Endothelial cell of umbilical vein (primary cell): ENCODE results near the gene UBE2I. TPM values are rescaled to one million over a fixed set of nuclear protein-coding genes. Genes with fewer than 3 reads are reported as not detected.

ENCODE experiments used
- BruUV-seq: library from RNA; stranded (reverse); fragments of 400-500 nt; replicated peaks from 2 replicates; lab custom pipeline; 2021; lab: Mats Ljungman, UMichigan
- CTCF ChIA-PET: fragments of 300-600, 350-600 bp; sonication (Branson Sonifier 250); formaldehyde crosslinking; loops from one replicate; lab custom pipeline; 2021; ENCODE audit warnings: antibody characterized with exemption, inconsistent platforms; lab: Charles Lee
- POLR2A ChIA-PET: fragments of 300-600, 350-600 bp; sonication (Branson Sonifier 250); formaldehyde crosslinking; loops from one replicate; lab custom pipeline; 2021; ENCODE audit warnings: antibody characterized with exemption, inconsistent platforms; lab: Charles Lee
- DNase-seq: peaks from one replicate; pipeline ENCODE4 v3.0.0-alpha.2; 2011; ENCODE audit warnings: low read depth, low spot score
- FAIRE-seq: peaks from 2 replicates; lab custom pipeline; 2011; peaks lifted over from hg19 to GRCh38; lab: Jason Lieb, UNC
- H2AFZ ChIP-seq: 2 replicates; pipeline ENCODE4 v1.6.0; 2012; ENCODE audit warnings: low read depth, low read length, control low read depth, inconsistent platforms
- H3K27ac ChIP-seq: 2 replicates; pipeline ENCODE4 v1.5.1; 2011; ENCODE audit warnings: low read depth, mild to moderate bottlenecking, control low read depth, low read length, moderate library complexity; ENCODE audit not compliant: insufficient read depth
- H3K27me3 ChIP-seq, 2 experiments: 2 replicates each; pipeline versions ENCODE4 v1.6.0 to v1.6.1; 2011; ENCODE audit warnings: low read length in 2 of 2, mixed read lengths in 1 of 2; ENCODE audit not compliant: control insufficient read depth in 2 of 2, insufficient read depth in 2 of 2
- H3K36me3 ChIP-seq, 2 experiments: 2 replicates in 1 of 2; 3 replicates in 1 of 2; pipeline ENCODE4 v1.5.1; 2011; ENCODE audit warnings: low read length in 2 of 2, mild to moderate bottlenecking in 1 of 2, moderate library complexity in 1 of 2; ENCODE audit not compliant: control insufficient read depth in 2 of 2, insufficient read depth in 2 of 2; ENCODE audit errors: extremely low read depth in 1 of 2
- H3K4me1 ChIP-seq: 3 replicates; pipeline ENCODE4 v1.5.1; 2011; ENCODE audit warnings: mild to moderate bottlenecking, low read length; ENCODE audit not compliant: control insufficient read depth, insufficient read depth; ENCODE audit errors: extremely low read depth
- H3K4me2 ChIP-seq: 2 replicates; pipeline ENCODE4 v1.6.1; 2011; ENCODE audit warnings: low read length, control low read depth, mixed read lengths; ENCODE audit not compliant: insufficient read depth
- H3K4me3 ChIP-seq, 3 experiments: fragments of 200-600 bp in 1 of 3; sonication (generic), shearing (Covaris generic) in 1 of 3; replicated peaks in 1 of 3; 2 replicates each; pipeline ENCODE4 v1.5.1; 2011 to 2016; ENCODE audit warnings: control low read depth in 3 of 3, low read length in 3 of 3, mild to moderate bottlenecking in 2 of 3, inconsistent platforms in 1 of 3, low read depth in 1 of 3, moderate library complexity in 1 of 3; ENCODE audit not compliant: insufficient read depth in 1 of 3
- H3K79me2 ChIP-seq: 2 replicates; pipeline ENCODE4 v1.6.0; 2012; ENCODE audit warnings: low read length, inconsistent platforms; ENCODE audit not compliant: control insufficient read depth, insufficient read depth
- H3K9ac ChIP-seq: replicated peaks from 2 replicates; pipeline ENCODE3; 2011; ENCODE audit warnings: low read length, control low read depth; ENCODE audit not compliant: insufficient read depth; ENCODE audit errors: extremely low read depth
- H3K9me1 ChIP-seq: replicated peaks from 3 replicates; pipeline ENCODE4 v1.6.0; 2011; ENCODE audit warnings: mild to moderate bottlenecking, low read length; ENCODE audit not compliant: control insufficient read depth, insufficient read depth; ENCODE audit errors: extremely low read depth
- H3K9me3 ChIP-seq: replicated peaks from 2 replicates; pipeline ENCODE4 v1.5.1; 2012; ENCODE audit warnings: low read length, inconsistent platforms; ENCODE audit not compliant: control insufficient read depth, insufficient read depth
- H4K20me1 ChIP-seq: replicated peaks from 2 replicates; pipeline ENCODE3; 2011; ENCODE audit warnings: mild to moderate bottlenecking, low read length; ENCODE audit not compliant: control insufficient read depth, insufficient read depth; ENCODE audit errors: extremely low read depth
- CTCF ChIP-seq, 2 donors: IDR thresholded peaks; 1 replicate in 1 of 2; 2 replicates in 1 of 2; pipeline ENCODE4 v1.5.1; 2011; ENCODE audit warnings: low read length in 2 of 2, mild to moderate bottlenecking in 2 of 2, moderate library complexity in 2 of 2, control low read depth in 1 of 2, inconsistent platforms in 1 of 2, low read depth in 1 of 2; ENCODE audit not compliant: insufficient read depth in 1 of 2; ENCODE audit errors: extremely low read depth in 1 of 2
- EZH2 ChIP-seq: IDR thresholded peaks from 2 replicates; pipeline ENCODE4 v1.6.1; 2012; ENCODE audit warnings: borderline replicate concordance, low read depth, mild to moderate bottlenecking, moderate library complexity, low read length, inconsistent platforms; ENCODE audit not compliant: severe bottlenecking
- FOS ChIP-seq: IDR thresholded peaks from 2 replicates; pipeline ENCODE4 v1.6.1; 2011; ENCODE audit warnings: mild to moderate bottlenecking, low read length, moderate library complexity, borderline replicate concordance; ENCODE audit not compliant: insufficient read depth
- GATA2 ChIP-seq: IDR thresholded peaks from 2 replicates; pipeline ENCODE4 v1.7.0; 2011; ENCODE audit warnings: low read depth, mild to moderate bottlenecking, moderate library complexity, mixed read lengths, low read length; ENCODE audit not compliant: insufficient read length, insufficient read depth
- JUN ChIP-seq: IDR thresholded peaks from 2 replicates; pipeline ENCODE4 v1.6.1; 2011; ENCODE audit warnings: borderline replicate concordance, low read depth; ENCODE audit not compliant: insufficient read length, insufficient read depth
- MYC ChIP-seq: IDR thresholded peaks from one replicate; pipeline ENCODE4 v1.6.1; 2011; ENCODE audit warnings: mild to moderate bottlenecking, low read depth, low read length
- POLR2A ChIP-seq: IDR thresholded peaks from 2 replicates; pipeline ENCODE4 v1.6.1; 2012; ENCODE audit warnings: low read depth, mild to moderate bottlenecking, control low read depth, low read length
- POLR2AphosphoS5 ChIP-seq: IDR thresholded peaks from 2 replicates; pipeline ENCODE4 v1.6.1; 2012; ENCODE audit warnings: low read depth, mild to moderate bottlenecking, control low read depth, low read length, moderate library complexity; ENCODE audit not compliant: insufficient read depth
- dilution Hi-C: fragments of 300-500 bp; cut with MboI; formaldehyde crosslinking; loops from one replicate; pipeline ENCODE4 v1.15.0; 2019; ENCODE audit warnings: low sequenced_read_pairs; ENCODE audit not compliant: extremely low pct_ligation_motif_present
- intact Hi-C: fragments of 100-400 bp; cut with micrococcal nuclease; formaldehyde crosslinking; loops from one replicate; pipeline ENCODE4 v1.10.0; 2022
- polyA plus RNA-seq, 4 experiments: library from polyadenylated mRNA; depleted of rRNA in 3 of 4; stranded (reverse) in 3 of 4; unstranded in 1 of 4; fragments of >200 nt; gene quantifications; 2 replicates each; pipeline versions ENCODE4 v1.2.1 to v1.2.3, GENCODE V29; 2011 to 2012; ENCODE audit warnings: missing spikeins in 1 of 4
- total RNA-seq: library from RNA; stranded (reverse); gene quantifications from 2 replicates; pipeline ENCODE4 v1.2.3, GENCODE V29; 2021
- TF ChIP-seq, protein P1 (sequence below): IDR thresholded peaks from 2 replicates; pipeline ENCODE4 v1.6.1; 2011; ENCODE audit not compliant: insufficient read depth, insufficient read length

Gene UBE2I
- total and polyA plus RNA-seq, 2 donors (not counting 3 experiments of a cell fraction or from before 2014, with no cell fraction given): 122 to 233 TPM

GRCh38 chr16:1274767-1275166 lies 34.7 kb upstream of the UBE2I start:
- H3K9me3 ChIP-seq: no peaks in the 10 kb centered on the region
- no peaks in the 10 kb centered on the region for H3K36me3 ChIP-seq
- POLR2A ChIA-PET: no interaction called here
- no peaks in the 10 kb centered on the region for H3K27me3 ChIP-seq
- no peaks in the 10 kb centered on the region for H4K20me1 ChIP-seq
- no peak for FAIRE-seq
- H3K79me2 ChIP-seq: no peaks in the 10 kb centered on the region
- H3K4me2 ChIP-seq: no peak overlapping the region
- H3K9ac ChIP-seq: no peak overlapping the region
- dilution Hi-C loops: no loop called here
- TF ChIP-seq POLR2AphosphoS5 (no peak), EZH2 (no peak), GATA2 (no peak), FOS (no peak), POLR2A (no peak), JUN (no peak), CTCF (IDR thresholded peaks at IDR 0.05; ENCODE audit: extremely low read depth in 1 of 2, insufficient read depth in 1 of 2, low read depth in 1 of 2, low read length in 2 of 2) (no peak), MYC (no peak)
- TF ChIP-seq, protein P1, sequence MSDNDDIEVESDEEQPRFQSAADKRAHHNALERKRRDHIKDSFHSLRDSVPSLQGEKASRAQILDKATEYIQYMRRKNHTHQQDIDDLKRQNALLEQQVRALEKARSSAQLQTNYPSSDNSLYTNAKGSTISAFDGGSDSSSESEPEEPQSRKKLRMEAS: no peak
- CTCF ChIA-PET: interaction anchor here (0.6 to 1.4 kb wide), 2 partner anchors 12 to 627 kb away, joined by 3 read pairs; no protein-coding TSS in a partner anchor
- no peaks in the 10 kb centered on the region for H3K9me1 ChIP-seq
- intact Hi-C loops: no loop called here
- no peaks in the 10 kb centered on the region for H3K4me1 ChIP-seq
- no peak for DNase-seq
- no peak overlapping the region for H3K4me3 ChIP-seq
- no peak overlapping the region for H2AFZ ChIP-seq
- H3K27ac ChIP-seq: no peak overlapping the region
- no TSS peak for BruUV-seq
